Esophagus squamous epithelium (tissue), 4 donors: ENCODE results near the gene IDH3A.
"Not testable (repeated sequence)": the region's sequence is repeated elsewhere in the genome, so short reads cannot be mapped to it uniquely, and the experiment has no call there.

ENCODE experiments used
- POLR2A ChIP-seq, 4 donors: fragments of 450-650 bp; IDR thresholded peaks; one replicate each; pipeline ENCODE4 v1.6.1; 2017; ENCODE audit warnings: antibody characterized with exemption in 4 of 4, mild to moderate bottlenecking in 4 of 4, moderate library complexity in 3 of 4
- TF ChIP-seq, protein P1 (sequence below), 6 experiments: fragments of 450-650 bp in 4 of 6; fragments of 200-600 bp in 2 of 6; sonication (generic) in 2 of 6; IDR thresholded peaks; one replicate each; pipeline ENCODE4 v1.5.1; 2016 to 2019; ENCODE audit warnings: antibody characterized with exemption in 6 of 6, mild to moderate bottlenecking in 4 of 6, moderate library complexity in 4 of 6

DNA sequence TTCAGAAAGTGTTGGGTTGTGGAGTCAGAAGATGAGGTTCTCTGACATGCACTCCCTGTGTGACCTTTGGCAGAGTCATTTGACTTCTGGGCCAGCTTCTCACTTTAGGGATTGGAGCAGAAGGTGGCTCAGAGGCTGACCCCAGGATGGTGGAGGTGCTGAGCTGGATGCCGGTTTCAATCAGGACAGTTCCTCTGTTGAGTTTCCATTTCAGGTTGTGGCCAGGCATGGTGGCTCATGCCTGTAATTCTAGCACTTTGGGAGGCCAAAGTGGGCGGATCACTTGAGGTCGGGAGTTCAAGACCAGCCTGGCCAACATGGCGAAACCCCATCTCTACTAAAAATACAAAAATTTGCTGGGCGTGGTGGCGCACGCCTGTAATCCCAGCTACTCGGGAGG lies 1.9 kb downstream of the IDH3A start:
- TF ChIP-seq, protein P1, sequence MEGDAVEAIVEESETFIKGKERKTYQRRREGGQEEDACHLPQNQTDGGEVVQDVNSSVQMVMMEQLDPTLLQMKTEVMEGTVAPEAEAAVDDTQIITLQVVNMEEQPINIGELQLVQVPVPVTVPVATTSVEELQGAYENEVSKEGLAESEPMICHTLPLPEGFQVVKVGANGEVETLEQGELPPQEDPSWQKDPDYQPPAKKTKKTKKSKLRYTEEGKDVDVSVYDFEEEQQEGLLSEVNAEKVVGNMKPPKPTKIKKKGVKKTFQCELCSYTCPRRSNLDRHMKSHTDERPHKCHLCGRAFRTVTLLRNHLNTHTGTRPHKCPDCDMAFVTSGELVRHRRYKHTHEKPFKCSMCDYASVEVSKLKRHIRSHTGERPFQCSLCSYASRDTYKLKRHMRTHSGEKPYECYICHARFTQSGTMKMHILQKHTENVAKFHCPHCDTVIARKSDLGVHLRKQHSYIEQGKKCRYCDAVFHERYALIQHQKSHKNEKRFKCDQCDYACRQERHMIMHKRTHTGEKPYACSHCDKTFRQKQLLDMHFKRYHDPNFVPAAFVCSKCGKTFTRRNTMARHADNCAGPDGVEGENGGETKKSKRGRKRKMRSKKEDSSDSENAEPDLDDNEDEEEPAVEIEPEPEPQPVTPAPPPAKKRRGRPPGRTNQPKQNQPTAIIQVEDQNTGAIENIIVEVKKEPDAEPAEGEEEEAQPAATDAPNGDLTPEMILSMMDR (IDR thresholded peaks at IDR 0.05), result not testable (repeated sequence)
- TF ChIP-seq POLR2A (IDR thresholded peaks at IDR 0.05), result not testable (repeated sequence)
